ENCODE measurements around the gene IRF8. TPM values are rescaled to one million over a fixed set of nuclear protein-coding genes. Genes with fewer than 3 reads are reported as not detected.

Gene IRF8
- total and polyA plus RNA-seq, 2 of the 4 experiments (the other 2 are of a cell fraction), result not detected

- Histone ChIP-seq H3K4ac (ENCODE audit: low read depth, low read length) (no peak overlapping the region), H3K4me2 (ENCODE audit: low read depth, low read length) (no peak overlapping the region), H2BK20ac (ENCODE audit: low read depth, low read length) (no peak overlapping the region), H4K8ac (ENCODE audit: low read depth in 2 of 2, low read length in 2 of 2) (no peak overlapping the region), H3K27ac (ENCODE audit: insufficient read depth, low read length) (no peak overlapping the region), H3K9me1 (ENCODE audit: insufficient read depth, low read length) (no peaks in the 10 kb centered on the region), H2BK15ac (ENCODE audit: low read depth, low read length) (no peak overlapping the region), H4K91ac (ENCODE audit: insufficient read depth, low read depth, low read length) (no peak overlapping the region), H3K9ac (ENCODE audit: low read depth, low read length) (no peak overlapping the region), H3K4me1 (ENCODE audit: control insufficient read depth, insufficient read depth, low read length) (no peaks in the 10 kb centered on the region), H4K20me1 (ENCODE audit: insufficient read depth, low read length) (no peaks in the 10 kb centered on the region), H3K56ac (ENCODE audit: extremely low read depth, insufficient read depth, low read length) (no peak overlapping the region), H2BK120ac (ENCODE audit: low read depth, low read length) (no peak overlapping the region), H2AFZ (replicated peaks; ENCODE audit: low read length, poor library complexity) (no peak overlapping the region), H2BK5ac (ENCODE audit: low read depth, low read length, poor library complexity, severe bottlenecking) (no peak overlapping the region), H2AK5ac (ENCODE audit: low read depth, low read length) (no peak overlapping the region), H3K36me3 (ENCODE audit: control insufficient read depth, insufficient read depth, low read length) (no peaks in the 10 kb centered on the region), H3K14ac (replicated peaks; ENCODE audit: low read depth, low read length) (no peak overlapping the region), H3K79me1 (ENCODE audit: low read depth in 1 of 2, low read length in 2 of 2) (no peaks in the 10 kb centered on the region), H2AK9ac (replicated peaks; ENCODE audit: low read depth, low read length, poor library complexity) (no peak overlapping the region), H3K4me3 (ENCODE audit: insufficient read depth, low read depth, low read length) (no peak overlapping the region), H4K5ac (ENCODE audit: low read depth, low read length) (no peak overlapping the region), H3K27me3 (ENCODE audit: control insufficient read depth, insufficient read depth, low read length) (peaks cover 81% of the 10 kb centered on the region), H3K23ac (ENCODE audit: low read depth, low read length) (no peak overlapping the region), H3K9me3 (ENCODE audit: control insufficient read depth, insufficient read depth, low read length) (0 out of 2 replicates have a peak, but pooled peaks cover 2% of the 10 kb centered on the region), H3K18ac (ENCODE audit: low read depth, low read length) (no peak overlapping the region)
- POLR2A ChIA-PET (ENCODE audit: unreplicated experiment), result no interaction called here
- no peak for TF ChIP-seq RFX5 (IDR thresholded peaks at IDR 0.05; ENCODE audit: low read depth, low read length)
- no peak for TF ChIP-seq USF2 (IDR thresholded peaks at IDR 0.05; ENCODE audit: low read depth, low read length)
- TF ChIP-seq MAFK (IDR thresholded peaks at IDR 0.05; ENCODE audit: low read depth, low read length), result no peak
- DNase-seq (no peak), ATAC-seq (ENCODE audit: low read depth) (no peak)
- intact Hi-C loops (cut with micrococcal nuclease) (no loop called here), in situ Hi-C loops (cut with MboI; ENCODE audit: low sequenced_read_pairs) (no loop called here), dilution Hi-C loops (cut with HindIII; ENCODE audit: low sequenced_read_pairs, unreplicated experiment) (no loop called here)
- no TSS peak for BruUV-seq (replicated peaks)
- WGBS, 2 experiments (ENCODE audit: extremely low coverage in 2 of 2, insufficient read length in 1 of 2), result no CpG with 5 or more reads among the region's 11 CpGs
- CTCF ChIA-PET, result no interaction called here
These were observed 56.6 kb downstream of the IRF8 start for GRCh38 chr16:85955566-85955965.
